Stimulated activated CD4-positive, alpha-beta T cell treated with anti-CD3 and anti-CD28 coated beads, Interleukin-2, amount 100 ng/mL, for 24 hours (primary cell): Measurements from ENCODE around the gene EXD1.

Experiments used
- DNase-seq, 2 donors: peaks; one replicate each; pipeline ENCODE4 v3.0.0-alpha.2; 2020

The EXD1 gene

DNA sequence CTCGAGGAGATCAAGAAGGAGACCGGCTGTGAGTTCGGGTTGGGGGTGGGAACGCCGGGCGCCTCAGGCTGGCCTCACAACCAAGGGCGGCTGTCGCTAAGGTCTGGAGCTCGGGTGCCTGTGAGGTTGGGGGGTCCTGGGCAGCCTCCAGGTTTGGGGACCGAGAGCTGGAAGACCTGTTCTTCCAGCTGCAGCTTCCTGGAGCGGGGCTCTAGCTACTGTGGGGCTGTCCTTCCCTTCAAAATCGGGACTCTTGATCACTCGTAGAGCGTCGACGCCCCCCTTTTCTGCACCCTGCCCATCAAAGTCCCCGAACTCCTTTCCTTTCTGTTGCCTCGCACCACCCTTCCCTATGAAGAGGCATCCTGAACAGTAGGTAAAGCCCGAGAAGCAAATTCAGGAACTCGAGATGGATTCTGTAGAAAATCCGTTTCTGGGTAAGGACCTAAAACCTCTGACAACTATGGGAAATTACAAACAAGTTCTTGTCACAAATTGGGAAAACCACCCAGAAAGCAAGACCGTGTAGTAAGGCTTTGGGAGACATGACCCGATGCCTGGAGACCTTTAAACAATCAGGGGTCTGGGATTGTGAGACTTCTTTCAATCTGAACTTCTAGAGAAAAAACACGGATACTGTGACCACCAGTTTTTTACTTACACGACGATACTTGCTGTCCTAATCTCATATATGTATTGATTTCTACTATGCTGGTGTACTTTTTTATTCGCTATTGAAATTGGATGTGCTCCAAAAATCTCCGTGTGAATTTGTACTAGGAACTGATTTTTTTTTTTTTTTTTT is 1.1 kb upstream of the EXD1 start:
- no peak for DNase-seq

- no peak for DNase-seq
Measured at GRCh38 chr15:41230345-41230649, 260 bp downstream of the EXD1 start.

GRCh38 chr15:41219381-41219780 is 11.2 kb downstream of the EXD1 start:
- DNase-seq, result no peak

- no peak for DNase-seq
Measured at GRCh38 chr15:41218851-41219250, 11.7 kb downstream of the EXD1 start.

DNA sequence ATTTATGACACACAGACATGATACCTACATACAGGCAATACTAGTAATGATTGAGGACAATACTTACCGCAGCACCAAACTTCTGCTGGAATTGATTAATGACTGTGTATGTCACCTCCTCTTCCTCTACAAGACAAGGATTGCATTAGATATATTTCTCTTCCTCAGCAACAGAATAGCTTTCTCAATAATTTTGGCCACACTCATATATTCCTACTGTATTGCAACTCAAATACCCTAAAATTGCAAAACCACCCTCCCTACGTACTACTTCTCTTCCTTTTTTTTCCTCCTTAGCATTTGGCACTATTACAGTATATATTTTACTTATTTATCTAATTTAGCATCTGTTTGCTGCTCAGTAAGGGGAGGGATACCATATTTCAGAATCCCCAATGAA is 14.8 kb downstream of the EXD1 start:
- DNase-seq, result no peak

- no peak for DNase-seq
Measured at GRCh38 chr15:41207687-41208448, 22.7 kb downstream of the EXD1 start.

- no peak for DNase-seq
Measured at GRCh38 chr15:41205315-41205714, 25.2 kb downstream of the EXD1 start.

DNA sequence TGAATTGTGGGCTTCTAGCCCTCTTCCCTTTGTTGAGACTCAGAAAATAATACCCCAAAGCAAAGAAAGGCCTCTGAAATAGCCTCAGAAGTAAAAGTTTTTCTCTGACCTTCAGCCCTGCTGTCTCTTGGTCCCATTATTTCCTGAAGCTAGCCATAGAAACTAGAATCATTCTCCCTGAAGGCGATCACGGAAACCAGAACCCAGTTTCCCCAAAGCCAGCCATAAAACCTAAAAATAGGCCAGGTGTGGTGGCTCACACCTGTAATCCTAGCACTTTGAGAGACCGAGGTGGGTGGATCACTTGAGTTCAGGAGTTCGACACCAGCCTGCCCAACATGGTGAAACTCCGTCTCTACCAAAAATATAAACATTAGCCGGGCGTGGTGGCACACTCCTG is 27.2 kb downstream of the EXD1 start:
- DNase-seq, result no peak

- DNase-seq, result no peak
Measured at GRCh38 chr15:41199470-41199869, 31.1 kb downstream of the EXD1 start.

- DNase-seq, result no peak
Measured at GRCh38 chr15:41194444-41194843, 36.1 kb downstream of the EXD1 start.

- DNase-seq, result no peak
Measured at GRCh38 chr15:41183581-41183980, 47.0 kb downstream of the EXD1 start.

GRCh38 chr15:41182266-41182665 is 48.3 kb downstream of the EXD1 start:
- DNase-seq, result no peak

DNA sequence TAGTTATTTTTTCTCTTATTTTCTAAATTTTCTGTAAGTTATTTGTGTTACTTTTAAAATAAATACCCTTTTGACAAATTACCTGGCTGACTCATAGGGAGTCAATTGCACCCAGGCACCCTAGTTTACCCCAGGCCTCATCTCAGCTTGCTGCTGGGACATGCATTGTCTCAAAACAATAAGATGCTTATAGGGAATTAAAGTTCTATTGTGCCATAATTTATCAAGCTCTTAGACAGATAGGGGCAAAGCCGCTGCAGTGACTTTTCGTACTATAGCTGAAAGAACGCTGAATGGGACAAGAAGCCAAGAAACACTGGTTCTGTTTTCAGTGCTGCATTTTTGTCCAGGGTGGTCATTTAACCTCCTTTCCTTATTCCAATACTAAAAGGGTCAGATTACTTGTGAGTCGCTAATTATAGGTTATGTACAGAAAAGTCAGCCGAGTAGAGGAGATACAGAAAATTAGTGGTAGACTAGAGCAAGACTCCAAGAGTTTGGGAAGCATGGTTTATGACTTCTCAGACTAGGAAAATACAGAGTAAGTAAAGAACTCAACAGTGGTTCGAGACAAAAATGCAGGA is 50.3 kb downstream of the EXD1 start:
- DNase-seq, result no peak

DNA sequence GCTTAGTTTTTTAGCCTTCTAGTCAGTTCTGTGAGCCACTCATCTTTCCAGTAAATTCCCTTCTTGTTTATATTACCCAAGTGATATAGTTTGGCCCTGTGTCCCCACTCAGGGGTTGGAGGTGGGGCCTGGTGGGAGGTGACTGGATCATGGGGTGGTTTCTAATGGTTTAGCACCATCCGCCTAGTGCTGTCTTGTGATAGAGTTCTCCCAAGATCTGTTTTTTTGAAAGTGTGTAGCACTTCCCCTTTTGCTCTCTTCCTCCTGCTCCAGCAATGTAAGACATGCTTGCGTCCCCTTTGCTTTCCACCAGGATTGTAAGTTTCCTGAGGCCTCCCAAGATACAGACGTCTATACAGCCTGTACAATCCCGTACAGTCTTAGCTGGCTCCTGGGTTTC is 60.8 kb downstream of the EXD1 start:
- no peak for DNase-seq

DNA sequence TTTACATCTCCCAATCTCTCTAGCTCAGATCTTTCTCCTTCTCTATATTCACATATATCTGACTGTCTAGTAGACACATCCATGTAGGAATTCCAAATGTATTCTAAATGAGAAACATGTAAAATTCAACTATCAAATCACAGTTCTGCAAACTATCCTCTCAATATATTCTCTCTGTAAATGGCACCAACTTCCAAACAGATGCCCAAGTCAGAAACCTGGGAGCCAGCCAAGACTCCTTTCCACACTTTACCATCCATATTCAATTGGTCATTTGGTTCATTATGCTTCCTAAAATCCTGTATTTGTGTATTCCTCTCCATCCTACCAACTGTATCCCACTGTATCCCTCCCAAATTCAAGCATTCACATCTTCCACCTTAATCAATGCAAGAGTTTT is 61.5 kb downstream of the EXD1 start:
- no peak for DNase-seq

DNA sequence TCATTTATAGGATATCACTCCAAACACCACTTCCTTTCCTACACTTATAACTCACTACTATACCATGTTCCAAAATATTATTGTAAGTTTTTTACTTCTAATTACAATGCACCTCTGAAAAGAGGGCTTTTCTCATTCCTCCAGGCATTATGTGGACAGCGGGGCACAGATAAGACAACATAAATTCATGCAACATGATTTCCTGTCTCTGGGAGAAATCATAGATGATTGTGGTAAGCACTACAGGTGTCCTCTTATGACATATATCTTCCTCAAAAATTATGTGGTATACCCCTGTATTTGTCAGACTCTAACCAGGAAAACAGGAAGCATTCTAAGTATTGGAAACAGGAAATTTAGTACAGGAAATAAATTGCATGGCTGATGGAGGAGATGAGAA is 68.8 kb downstream of the EXD1 start:
- no peak for DNase-seq

- DNase-seq, result no peak
Measured at GRCh38 chr15:41161336-41161735, 69.2 kb downstream of the EXD1 start.

DNA sequence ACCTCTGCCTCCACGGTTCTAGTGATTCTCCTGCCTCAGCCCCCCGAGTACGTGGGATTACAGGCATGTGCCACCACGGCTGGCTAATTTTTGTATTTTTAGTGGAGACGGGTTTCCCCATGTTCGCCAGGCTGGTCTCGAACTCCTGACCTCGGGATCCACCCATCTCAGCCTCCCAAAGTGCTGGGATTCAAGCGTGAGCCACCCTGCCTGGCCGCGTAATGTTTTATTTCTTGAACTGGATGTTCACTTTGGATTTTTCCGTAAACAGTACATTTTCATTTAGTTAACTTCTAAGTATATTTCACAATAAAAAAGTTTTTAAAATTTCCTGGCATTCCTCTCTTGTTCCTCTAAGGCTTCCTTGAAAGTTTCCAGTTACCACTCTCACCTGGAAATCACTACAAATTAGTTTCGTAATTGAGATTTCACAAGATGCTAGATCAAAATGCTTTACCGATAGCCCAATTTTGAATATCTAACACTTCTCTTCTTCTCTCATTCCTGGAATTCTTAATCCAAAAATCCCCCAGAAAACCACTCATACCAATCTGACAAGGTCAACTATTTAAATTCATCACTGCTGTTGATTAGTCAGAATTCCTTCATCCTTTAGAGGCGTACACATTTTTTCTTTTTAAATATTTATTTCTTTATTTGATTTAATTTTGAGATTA is 69.8 kb downstream of the EXD1 start:
- no peak for DNase-seq

- DNase-seq, result no peak
Measured at GRCh38 chr15:41154412-41154811, 76.1 kb downstream of the EXD1 start.

DNA sequence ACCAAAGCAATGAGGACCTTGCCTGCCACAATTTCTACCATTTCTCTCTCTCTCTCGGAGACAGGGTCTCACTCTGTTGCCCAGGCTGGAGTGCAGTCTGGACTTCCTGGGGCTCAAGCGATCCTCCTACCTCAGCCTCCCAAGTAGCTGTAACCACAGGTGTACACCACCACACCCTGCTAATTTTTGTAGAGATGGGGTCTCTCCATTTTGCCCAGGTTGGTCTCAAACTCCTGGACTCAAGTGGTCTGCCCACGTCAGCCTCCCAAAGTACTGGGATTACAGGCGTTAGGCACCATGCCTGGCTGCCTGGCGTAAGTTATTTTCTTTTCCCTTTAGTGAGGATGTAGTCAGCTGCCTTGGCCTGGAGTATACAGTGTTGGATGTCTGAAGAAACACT is 76.8 kb downstream of the EXD1 start:
- DNase-seq, result no peak

DNA sequence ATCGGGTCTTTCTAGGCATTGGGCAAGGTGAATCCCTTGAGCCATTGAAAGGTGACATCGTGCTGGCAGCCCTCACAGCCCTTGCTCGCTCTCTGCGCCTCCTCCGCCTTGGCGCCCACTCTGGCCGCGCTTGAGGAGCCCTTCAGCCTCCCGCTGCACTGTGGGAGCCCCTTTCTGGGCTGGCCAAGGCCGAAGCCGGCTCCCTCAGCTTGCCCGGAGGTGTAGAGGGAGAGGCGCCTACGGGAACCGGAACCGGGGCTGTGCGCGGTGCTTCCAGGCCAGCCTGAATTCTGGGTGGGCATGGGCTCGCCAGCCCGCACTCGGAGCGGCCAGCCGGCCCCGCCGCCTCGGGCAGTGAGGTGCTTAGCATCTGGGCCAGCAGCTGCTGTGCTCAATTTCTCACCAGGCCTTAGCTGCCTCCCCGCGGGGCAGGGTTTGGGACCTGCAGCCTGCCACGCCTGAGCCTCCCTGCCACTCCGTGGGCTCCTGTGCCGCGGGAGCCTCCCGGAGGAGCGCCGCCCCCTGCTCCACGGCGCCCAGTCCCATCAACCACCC is 79.0 kb downstream of the EXD1 start:
- no peak for DNase-seq

DNA sequence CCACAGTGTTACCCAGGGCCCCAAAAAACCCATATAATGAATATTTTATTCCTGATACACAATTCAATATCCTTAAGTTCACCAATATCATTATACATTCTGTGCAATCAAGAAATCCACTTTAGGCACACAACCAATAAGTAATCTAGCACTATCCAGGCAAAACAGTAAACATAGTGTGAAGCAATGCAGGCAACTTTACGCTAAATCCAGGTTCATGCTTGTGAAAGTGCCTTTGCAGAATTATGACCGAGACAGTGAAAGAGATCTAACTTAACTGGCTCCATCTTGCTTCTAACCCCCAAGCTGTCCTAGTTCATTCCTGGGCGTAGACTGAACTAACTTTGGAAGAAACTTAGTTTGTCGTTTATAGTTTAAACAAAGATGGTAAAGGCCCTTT is 80.3 kb downstream of the EXD1 start:
- no peak for DNase-seq

- DNase-seq, result no peak
Measured at GRCh38 chr15:41148065-41148464, 82.5 kb downstream of the EXD1 start.
